ENCODE measurements around the gene ITGA7. TPM values are rescaled to one million over a fixed set of nuclear protein-coding genes. Genes with fewer than 3 reads are reported as not detected.

Gene ITGA7
- total RNA-seq, 4 donors from 2014 or later: 6.8 to 167 (median 29.4) TPM

- Histone ChIP-seq H3K27ac (no peak overlapping the region), H3K36me3 (no peaks in the 10 kb centered on the region), H3K9me3 (no peaks in the 10 kb centered on the region), H3K27me3 (no peaks in the 10 kb centered on the region), H3K4me1 (peaks cover 0 to 6% of the 10 kb centered on the region in 2 donors), H3K4me3 (no peak overlapping the region)
- intact Hi-C loops (cut with DNase I; ENCODE audit: low total_unique reads): no loop called here
- DNase-seq: no peak
- no peak for TF ChIP-seq POLR2A (IDR thresholded peaks at IDR 0.05)
- TF ChIP-seq, protein P1, sequence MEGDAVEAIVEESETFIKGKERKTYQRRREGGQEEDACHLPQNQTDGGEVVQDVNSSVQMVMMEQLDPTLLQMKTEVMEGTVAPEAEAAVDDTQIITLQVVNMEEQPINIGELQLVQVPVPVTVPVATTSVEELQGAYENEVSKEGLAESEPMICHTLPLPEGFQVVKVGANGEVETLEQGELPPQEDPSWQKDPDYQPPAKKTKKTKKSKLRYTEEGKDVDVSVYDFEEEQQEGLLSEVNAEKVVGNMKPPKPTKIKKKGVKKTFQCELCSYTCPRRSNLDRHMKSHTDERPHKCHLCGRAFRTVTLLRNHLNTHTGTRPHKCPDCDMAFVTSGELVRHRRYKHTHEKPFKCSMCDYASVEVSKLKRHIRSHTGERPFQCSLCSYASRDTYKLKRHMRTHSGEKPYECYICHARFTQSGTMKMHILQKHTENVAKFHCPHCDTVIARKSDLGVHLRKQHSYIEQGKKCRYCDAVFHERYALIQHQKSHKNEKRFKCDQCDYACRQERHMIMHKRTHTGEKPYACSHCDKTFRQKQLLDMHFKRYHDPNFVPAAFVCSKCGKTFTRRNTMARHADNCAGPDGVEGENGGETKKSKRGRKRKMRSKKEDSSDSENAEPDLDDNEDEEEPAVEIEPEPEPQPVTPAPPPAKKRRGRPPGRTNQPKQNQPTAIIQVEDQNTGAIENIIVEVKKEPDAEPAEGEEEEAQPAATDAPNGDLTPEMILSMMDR (IDR thresholded peaks at IDR 0.05): no peak
These were observed 28.0 kb downstream of the ITGA7 start for GRCh38 chr12:55679691-55680090.

DNA sequence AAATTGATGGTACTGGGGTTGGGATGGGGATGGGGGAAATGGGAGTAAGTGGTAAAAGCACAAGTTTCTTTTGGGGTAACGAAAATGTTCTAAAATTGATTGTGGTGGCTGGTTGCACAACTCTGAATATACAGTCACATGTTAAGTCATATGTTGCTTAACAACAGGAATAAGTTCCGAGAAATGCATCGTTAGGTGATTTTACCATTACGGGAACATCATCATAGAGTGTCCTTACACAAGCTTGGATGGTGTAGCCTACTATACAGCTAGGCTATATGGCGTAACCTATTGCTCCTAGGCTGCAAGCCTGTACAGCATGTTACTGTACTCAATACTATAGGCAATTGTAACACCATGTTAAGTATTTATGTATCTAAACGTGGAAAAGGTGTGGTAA, 31.0 kb downstream of the ITGA7 start:
- intact Hi-C loops (cut with DNase I; ENCODE audit: low total_unique reads): no loop called here
- DNase-seq: no peak

DNA sequence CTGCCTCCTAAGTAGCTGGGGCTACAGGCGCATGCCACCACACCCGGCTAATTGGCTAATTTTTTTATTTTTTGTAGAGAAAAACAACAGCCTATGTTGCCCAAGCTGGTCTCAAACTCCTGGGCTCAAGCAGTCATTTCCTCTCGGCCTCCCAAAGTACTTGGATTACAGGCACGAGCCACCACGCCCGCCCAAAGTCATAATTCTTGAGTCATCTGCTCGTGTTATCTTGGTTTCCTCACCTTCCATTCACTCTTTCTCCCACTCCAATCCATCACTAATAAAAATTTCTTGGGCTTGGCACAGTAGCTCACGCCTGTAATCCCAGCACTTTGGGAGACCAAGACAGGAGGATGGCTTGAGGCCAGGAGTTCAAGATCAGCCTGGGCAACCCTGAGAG, 32.0 kb downstream of the ITGA7 start:
- Histone ChIP-seq H3K27ac (no peak overlapping the region), H3K4me1 (no peaks in the 10 kb centered on the region), H3K9me3 (no peaks in the 10 kb centered on the region), H3K4me3 (no peak overlapping the region), H3K36me3 (no peaks in the 10 kb centered on the region), H3K27me3 (no peaks in the 10 kb centered on the region)
- DNase-seq: no peak
- intact Hi-C loops (cut with DNase I; ENCODE audit: low total_unique reads): no loop called here
- TF ChIP-seq, protein P1 (IDR thresholded peaks at IDR 0.05): no peak
- TF ChIP-seq POLR2A (IDR thresholded peaks at IDR 0.05): no peak

More for the DNA sequence above, 31.0 kb downstream of the ITGA7 start:
- Histone ChIP-seq H3K4me1 (peaks cover 0 to 6% of the 10 kb centered on the region in 2 donors), H3K9me3 (no peaks in the 10 kb centered on the region), H3K27me3 (no peaks in the 10 kb centered on the region), H3K27ac (no peak overlapping the region), H3K36me3 (no peaks in the 10 kb centered on the region), H3K4me3 (no peak overlapping the region)
- no peak for TF ChIP-seq POLR2A (IDR thresholded peaks at IDR 0.05)
- TF ChIP-seq, protein P1 (IDR thresholded peaks at IDR 0.05): no peak

DNA sequence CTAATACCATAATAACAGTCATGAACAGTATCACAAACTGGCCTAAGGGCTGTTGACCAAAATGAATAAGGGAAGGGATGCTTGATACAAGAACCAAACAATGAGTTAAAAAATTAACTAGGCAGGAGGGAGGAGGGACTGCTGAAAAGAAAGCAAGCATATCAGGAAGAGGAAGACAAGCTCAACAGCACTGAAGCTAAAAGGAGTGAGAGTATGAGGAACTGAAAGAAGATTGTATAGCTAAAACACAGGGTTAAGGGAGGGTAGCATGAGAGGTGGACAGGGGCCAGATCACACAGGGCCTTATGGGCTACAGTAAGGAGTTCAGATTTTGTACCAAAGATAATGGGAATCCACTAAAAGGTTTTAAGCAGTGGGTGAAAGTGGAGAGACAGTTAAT, 34.1 kb downstream of the ITGA7 start:
- Histone ChIP-seq H3K27ac (no peak overlapping the region), H3K27me3 (no peaks in the 10 kb centered on the region), H3K4me3 (no peak overlapping the region), H3K36me3 (no peaks in the 10 kb centered on the region), H3K4me1 (no peaks in the 10 kb centered on the region), H3K9me3 (no peaks in the 10 kb centered on the region)
- DNase-seq: no peak
- intact Hi-C loops (cut with DNase I; ENCODE audit: low total_unique reads): no loop called here
- TF ChIP-seq, protein P1 (IDR thresholded peaks at IDR 0.05): no peak
- no peak for TF ChIP-seq POLR2A (IDR thresholded peaks at IDR 0.05)

- Histone ChIP-seq H3K27me3 (no peaks in the 10 kb centered on the region), H3K4me1 (no peaks in the 10 kb centered on the region), H3K4me3 (no peak overlapping the region), H3K9me3 (no peaks in the 10 kb centered on the region), H3K27ac (no peak overlapping the region), H3K36me3 (no peaks in the 10 kb centered on the region)
- DNase-seq: no peak
- no peak for TF ChIP-seq POLR2A (IDR thresholded peaks at IDR 0.05)
- TF ChIP-seq, protein P1 (IDR thresholded peaks at IDR 0.05): no peak
- intact Hi-C loops (cut with DNase I; ENCODE audit: low total_unique reads): no loop called here
These were observed 36.0 kb downstream of the ITGA7 start for GRCh38 chr12:55671746-55672145.
